Measurements from ENCODE around the gene ACTN3. TPM values are rescaled to one million over a fixed set of nuclear protein-coding genes. Genes with fewer than 3 reads are reported as not detected.
A peak's percentile ranks its signal among the peaks of the same experiment; 100 is the strongest.

The ACTN3 gene
- total RNA-seq, 1 donor from 2014 or later = 20.2 TPM

DNA sequence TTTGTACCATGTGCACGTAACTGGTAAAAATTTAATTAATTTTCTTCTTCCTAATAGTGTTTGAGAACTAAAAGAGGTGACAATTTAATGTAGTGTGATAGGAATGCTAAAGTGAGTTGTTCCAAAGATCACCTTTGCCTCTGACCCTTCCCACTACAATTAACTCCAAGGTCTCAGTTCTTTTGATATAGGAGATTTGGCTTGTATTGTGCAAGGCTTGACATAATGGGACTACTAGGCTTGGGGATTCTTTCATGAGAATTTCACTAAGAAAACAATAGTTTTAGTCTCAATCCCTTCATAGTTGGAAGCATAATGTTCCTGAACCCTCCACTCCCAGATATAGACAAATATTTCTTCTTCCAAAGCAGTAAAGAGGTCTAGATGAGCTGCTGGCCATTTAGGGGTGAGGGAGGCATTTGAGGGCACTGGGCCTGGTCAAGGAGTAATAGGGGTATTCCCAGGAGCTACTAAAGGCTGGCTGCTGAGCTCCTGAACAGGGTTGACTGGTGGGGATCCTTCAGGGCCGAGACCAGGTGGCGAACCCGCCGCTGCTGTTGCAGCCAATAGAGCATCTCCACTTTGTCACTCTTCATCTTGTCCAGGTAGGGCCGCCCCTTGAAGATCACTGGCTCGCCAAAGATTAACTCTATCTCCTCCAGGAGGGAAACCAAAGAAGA, 43.4 kb downstream of the ACTN3 start:
- Mint-ChIP-seq H3K4me1 (peaks cover 16% of the 10 kb centered on the region), H3K27me3 (ENCODE audit: insufficient read depth, low read depth) (peaks cover 12% of the 10 kb centered on the region), H3K4me3 (no peak overlapping the region), H3K27ac (no peak overlapping the region), H3K9me3 (peaks cover 40% of the 10 kb centered on the region), H3K36me3 (peaks cover 7% of the 10 kb centered on the region)
- no peaks in the 10 kb centered on the region for H3K36me3 ChIP-seq
- no peaks in the 10 kb centered on the region for H3K27me3 ChIP-seq
- no peaks in the 10 kb centered on the region for H4K20me1 ChIP-seq (ENCODE audit: low read depth)
- H3K4me1 ChIP-seq = peaks cover 6% of the 10 kb centered on the region
- H3K27ac ChIP-seq = no peak overlapping the region
- peaks cover 10% of the 10 kb centered on the region for H3F3A ChIP-seq (ENCODE audit: low read depth)
- no peak overlapping the region for H3K4me2 ChIP-seq
- H3K4me3 ChIP-seq = no peak overlapping the region
- H3K9me3 ChIP-seq (ENCODE audit: low read depth) = no peaks in the 10 kb centered on the region
- no peak for TF ChIP-seq EZH2phosphoT487 (IDR thresholded peaks at IDR 0.05)
- TF ChIP-seq, protein P1, sequence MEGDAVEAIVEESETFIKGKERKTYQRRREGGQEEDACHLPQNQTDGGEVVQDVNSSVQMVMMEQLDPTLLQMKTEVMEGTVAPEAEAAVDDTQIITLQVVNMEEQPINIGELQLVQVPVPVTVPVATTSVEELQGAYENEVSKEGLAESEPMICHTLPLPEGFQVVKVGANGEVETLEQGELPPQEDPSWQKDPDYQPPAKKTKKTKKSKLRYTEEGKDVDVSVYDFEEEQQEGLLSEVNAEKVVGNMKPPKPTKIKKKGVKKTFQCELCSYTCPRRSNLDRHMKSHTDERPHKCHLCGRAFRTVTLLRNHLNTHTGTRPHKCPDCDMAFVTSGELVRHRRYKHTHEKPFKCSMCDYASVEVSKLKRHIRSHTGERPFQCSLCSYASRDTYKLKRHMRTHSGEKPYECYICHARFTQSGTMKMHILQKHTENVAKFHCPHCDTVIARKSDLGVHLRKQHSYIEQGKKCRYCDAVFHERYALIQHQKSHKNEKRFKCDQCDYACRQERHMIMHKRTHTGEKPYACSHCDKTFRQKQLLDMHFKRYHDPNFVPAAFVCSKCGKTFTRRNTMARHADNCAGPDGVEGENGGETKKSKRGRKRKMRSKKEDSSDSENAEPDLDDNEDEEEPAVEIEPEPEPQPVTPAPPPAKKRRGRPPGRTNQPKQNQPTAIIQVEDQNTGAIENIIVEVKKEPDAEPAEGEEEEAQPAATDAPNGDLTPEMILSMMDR (IDR thresholded peaks at IDR 0.05) = no peak
- no peak for TF ChIP-seq EZH2 (IDR thresholded peaks at IDR 0.05)
- H2AFZ ChIP-seq (replicated peaks) = no peak overlapping the region
- H3K79me2 ChIP-seq (ENCODE audit: low read depth) = peaks cover 13% of the 10 kb centered on the region
- DNase-seq (ENCODE audit: low spot score) = no peak
- no peak overlapping the region for H3K9ac ChIP-seq

DNA sequence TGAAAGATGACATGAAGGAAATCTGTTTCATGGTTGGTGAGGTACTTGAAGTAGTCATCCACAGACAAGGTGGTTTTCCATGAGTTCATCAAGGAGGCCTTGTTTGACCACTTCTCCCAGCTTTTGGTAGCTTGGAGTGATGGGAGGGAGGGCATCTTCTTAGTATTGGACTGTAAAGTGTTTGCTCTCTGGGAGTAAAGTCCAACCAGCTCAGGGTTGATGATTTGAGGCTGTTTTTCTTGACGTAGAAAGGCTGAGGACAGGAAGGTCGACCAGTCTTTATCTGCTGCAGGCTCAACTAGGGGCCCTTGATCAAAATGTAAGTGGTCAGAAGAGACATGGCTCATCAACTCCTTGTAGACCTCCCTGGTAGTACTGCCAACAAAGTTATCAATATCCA, 44.5 kb downstream of the ACTN3 start:
- TF ChIP-seq EZH2phosphoT487 (IDR thresholded peaks at IDR 0.05) = no peak
- TF ChIP-seq, protein P1 (IDR thresholded peaks at IDR 0.05) = no peak
- no peak for TF ChIP-seq EZH2 (IDR thresholded peaks at IDR 0.05)
- H3K27me3 Mint-ChIP-seq (ENCODE audit: insufficient read depth, low read depth) = peaks cover 12% of the 10 kb centered on the region
- peaks cover 8% of the 10 kb centered on the region for H3K36me3 Mint-ChIP-seq
- Histone ChIP-seq H3F3A (ENCODE audit: low read depth) (peaks cover 10% of the 10 kb centered on the region), H4K20me1 (ENCODE audit: low read depth) (no peaks in the 10 kb centered on the region), H3K36me3 (no peaks in the 10 kb centered on the region), H3K9me3 (ENCODE audit: low read depth) (no peaks in the 10 kb centered on the region), H3K27ac (no peak overlapping the region), H3K4me1 (peaks cover 6% of the 10 kb centered on the region), H3K4me3 (no peak overlapping the region), H3K27me3 (no peaks in the 10 kb centered on the region), H3K79me2 (ENCODE audit: low read depth) (peaks cover 13% of the 10 kb centered on the region), H3K4me2 (no peak overlapping the region), H3K9ac (no peak overlapping the region), H2AFZ (replicated peaks) (no peak overlapping the region)
- H3K9me3 Mint-ChIP-seq = peaks cover 32% of the 10 kb centered on the region
- no peak for DNase-seq (ENCODE audit: low spot score)
- no peak overlapping the region for H3K4me3 Mint-ChIP-seq
- no peak overlapping the region for H3K27ac Mint-ChIP-seq
- H3K4me1 Mint-ChIP-seq = peaks cover 18% of the 10 kb centered on the region

DNA sequence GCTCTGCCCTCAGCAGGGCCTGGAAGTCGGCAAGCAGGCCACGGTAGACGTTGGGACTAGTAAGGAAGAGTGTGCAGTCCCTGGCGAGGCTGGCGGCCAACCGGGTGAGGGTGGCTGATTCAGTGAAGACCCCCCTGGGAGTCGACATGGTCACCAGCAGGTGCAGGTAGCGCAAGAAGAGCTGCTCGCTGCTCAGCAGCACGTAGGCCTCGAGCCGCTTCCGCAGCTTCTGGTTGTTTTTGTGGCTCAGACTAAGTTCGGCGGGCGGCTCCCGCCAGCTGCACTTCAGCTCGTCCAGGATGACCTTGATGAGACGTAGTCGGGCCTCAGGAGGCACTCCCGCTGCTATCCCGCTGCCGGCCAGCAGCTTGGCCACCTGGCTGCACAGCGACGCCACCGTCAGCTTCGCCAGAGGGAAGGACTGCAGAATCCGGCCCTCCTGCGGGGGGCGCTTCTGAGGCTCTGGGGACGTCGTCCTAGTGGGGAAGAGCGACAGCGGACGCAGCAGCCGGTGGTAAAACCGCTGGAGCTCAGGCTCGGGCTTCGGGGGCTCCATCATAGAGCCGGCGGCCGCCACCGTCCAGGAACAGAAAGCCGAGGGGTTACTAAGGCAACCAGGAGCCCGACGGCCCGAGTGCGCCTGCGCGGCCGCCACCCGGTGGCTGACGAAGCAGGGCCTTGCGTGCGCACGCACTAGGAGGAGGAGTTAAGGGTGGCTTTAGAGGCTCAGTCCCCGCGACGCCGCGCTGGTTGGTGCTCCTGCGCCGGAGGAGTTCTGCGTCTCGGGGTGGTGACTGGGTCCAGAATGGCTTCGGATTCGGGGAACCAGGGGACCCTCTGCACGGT, 46.0 kb downstream of the ACTN3 start, which contains the start of the genes CCDC87 and CCS:
Gene CCDC87 (minus strand): TSS at position 607 of the 846 bp plus-strand sequence. CDS start 48 bp downstream, at position 559.
Gene CCS (plus strand): TSS at position 729 of the 846 bp plus-strand sequence. CDS start 77 bp downstream, at position 806.
- H3K4me1 ChIP-seq = peaks cover 6% of the 10 kb centered on the region
- no peaks in the 10 kb centered on the region for H3K27me3 ChIP-seq
- H2AFZ ChIP-seq (replicated peaks) = peak within 1 kb of the TSS; percentile 82
- H4K20me1 ChIP-seq (ENCODE audit: low read depth) = no peaks in the 10 kb centered on the region
- peak within 1 kb of the TSS; percentile 43 for H3K9ac ChIP-seq
- peaks cover 10% of the 10 kb centered on the region for H3F3A ChIP-seq (ENCODE audit: low read depth)
- peak within 1 kb of the TSS; percentile 100 for H3K4me3 Mint-ChIP-seq
- peaks cover 8% of the 10 kb centered on the region for H3K36me3 Mint-ChIP-seq
- H3K79me2 ChIP-seq (ENCODE audit: low read depth) = peaks cover 13% of the 10 kb centered on the region
- H3K27me3 Mint-ChIP-seq (ENCODE audit: insufficient read depth, low read depth) = peaks cover 11% of the 10 kb centered on the region
- peak within 1 kb of the TSS; percentile 55 for H3K4me3 ChIP-seq
- peak within 1 kb of the TSS; percentile 100 for H3K27ac Mint-ChIP-seq
- TF ChIP-seq EZH2phosphoT487 (IDR thresholded peaks at IDR 0.05) (no peak), EZH2 (IDR thresholded peaks at IDR 0.05) (no peak)
- TF ChIP-seq, protein P1 (IDR thresholded peaks at IDR 0.05) = peak; percentile 76
- H3K9me3 ChIP-seq (ENCODE audit: low read depth) = no peaks in the 10 kb centered on the region
- no peaks in the 10 kb centered on the region for H3K36me3 ChIP-seq
- DNase-seq (ENCODE audit: low spot score) = peak; percentile 98
- peaks cover 18% of the 10 kb centered on the region for H3K4me1 Mint-ChIP-seq
- no peak within 1 kb of the TSS for H3K27ac ChIP-seq
- H3K9me3 Mint-ChIP-seq = peaks cover 26% of the 10 kb centered on the region
- peak within 1 kb of the TSS; percentile 85 for H3K4me2 ChIP-seq

All from neural progenitor cell (in vitro differentiated cells).